Nephron progenitor cell (in vitro differentiated cells): ENCODE results near the gene OTOP3.

ENCODE experiments used
- DNase-seq: peaks from one replicate; pipeline ENCODE4 v3.0.0; 2021
- H3K27ac Mint-ChIP-seq: 2 replicates; pipeline ENCODE4 v1.8.0; 2021; ENCODE audit warnings: mild to moderate bottlenecking, moderate library complexity, mixed read lengths
- H3K27me3 Mint-ChIP-seq: 2 replicates; pipeline ENCODE4 v1.8.0; 2021; ENCODE audit warnings: mild to moderate bottlenecking, low read depth, mixed read lengths; ENCODE audit not compliant: poor library complexity
- H3K36me3 Mint-ChIP-seq: 2 replicates; pipeline ENCODE4 v1.8.0; 2021; ENCODE audit warnings: low read depth, mixed read lengths
- H3K4me1 Mint-ChIP-seq: 2 replicates; pipeline ENCODE4 v1.8.0; 2021; ENCODE audit warnings: mixed read lengths
- H3K4me3 Mint-ChIP-seq: 2 replicates; pipeline ENCODE4 v1.8.0; 2021; ENCODE audit warnings: mild to moderate bottlenecking, moderate library complexity, mixed read lengths
- H3K9me3 Mint-ChIP-seq: 2 replicates; pipeline ENCODE4 v1.8.0; 2021; ENCODE audit warnings: mild to moderate bottlenecking, moderate library complexity, mixed read lengths
- CTCF ChIP-seq: fragments of 200-600 bp; sonication (generic); IDR thresholded peaks from 2 replicates; pipeline ENCODE4 v1.5.0; 2021; ENCODE audit warnings: antibody characterized with exemption

The OTOP3 gene

GRCh38 chr17:74971069-74971841 is 35.6 kb downstream of the OTOP3 start:
- H3K27ac Mint-ChIP-seq: no peak overlapping the region
- H3K9me3 Mint-ChIP-seq: no peaks in the 10 kb centered on the region
- TF ChIP-seq CTCF: no peak
- peaks cover 6% of the 10 kb centered on the region for H3K4me1 Mint-ChIP-seq
- no peaks in the 10 kb centered on the region for H3K36me3 Mint-ChIP-seq
- no peak for DNase-seq
- H3K27me3 Mint-ChIP-seq: peaks cover 83% of the 10 kb centered on the region
- H3K4me3 Mint-ChIP-seq: peak overlapping the region; percentile 69

GRCh38 chr17:74971842-74972106 is 36.1 kb downstream of the OTOP3 start:
- TF ChIP-seq CTCF: no peak
- Mint-ChIP-seq H3K27me3 (peaks cover 83% of the 10 kb centered on the region), H3K4me1 (peaks cover 6% of the 10 kb centered on the region), H3K27ac (no peak overlapping the region), H3K36me3 (no peaks in the 10 kb centered on the region), H3K9me3 (no peaks in the 10 kb centered on the region), H3K4me3 (peak overlapping the region; percentile 69)
- DNase-seq: no peak

GRCh38 chr17:74972107-74972972 is 36.6 kb downstream of the OTOP3 start, which contains the start of gene HID1:
TSS of gene HID1 (minus strand) at chr17:74972759. CDS start at chr17:74972656, 103 bp downstream.
- no peaks in the 10 kb centered on the region for H3K36me3 Mint-ChIP-seq
- no peak within 1 kb of the TSS for H3K27ac Mint-ChIP-seq
- H3K27me3 Mint-ChIP-seq: peaks cover 85% of the 10 kb centered on the region

GRCh38 chr17:74972973-74973328 is 37.3 kb downstream of the OTOP3 start:
- Mint-ChIP-seq H3K27ac (no peak overlapping the region), H3K9me3 (no peaks in the 10 kb centered on the region), H3K4me1 (peaks cover 6% of the 10 kb centered on the region), H3K27me3 (peaks cover 90% of the 10 kb centered on the region), H3K4me3 (peak overlapping the region; percentile 84), H3K36me3 (no peaks in the 10 kb centered on the region)
- no peak for TF ChIP-seq CTCF
- no peak for DNase-seq

More at GRCh38 chr17:74972107-74972972, 36.6 kb downstream of the OTOP3 start, which contains the start of gene HID1:
- H3K4me3 Mint-ChIP-seq: peak within 1 kb of the TSS; percentile 84
- no peak for TF ChIP-seq CTCF
- H3K4me1 Mint-ChIP-seq: peaks cover 6% of the 10 kb centered on the region
- no peaks in the 10 kb centered on the region for H3K9me3 Mint-ChIP-seq
- peak; percentile 89 for DNase-seq

- Mint-ChIP-seq H3K4me1 (peaks cover 6% of the 10 kb centered on the region), H3K36me3 (no peaks in the 10 kb centered on the region), H3K27me3 (peaks cover 93% of the 10 kb centered on the region), H3K27ac (no peak overlapping the region), H3K9me3 (no peaks in the 10 kb centered on the region), H3K4me3 (no peak overlapping the region)
- TF ChIP-seq CTCF: no peak
- no peak for DNase-seq
Measured at GRCh38 chr17:74975943-74976342, 40.2 kb downstream of the OTOP3 start.
